Coronary artery (tissue), 2 donors: ENCODE measurements around the gene USP44.
"Not testable (repeated sequence)": the region's sequence is repeated elsewhere in the genome, so short reads cannot be mapped to it uniquely, and the experiment has no call there.

Source experiments
- DNase-seq: peaks from one replicate; pipeline ENCODE4 v3.0.0-alpha.2; 2017; ENCODE audit warnings: low spot score
- H3K27ac ChIP-seq, 2 donors: fragments of 200-600 bp; sonication (generic); one replicate each; pipeline ENCODE4 v1.5.1; 2016 to 2019
- H3K4me3 ChIP-seq: fragments of 200-600 bp; sonication (generic); 2 replicates; pipeline ENCODE4 v1.5.1; 2016; ENCODE audit warnings: mild to moderate bottlenecking, moderate library complexity
- CTCF ChIP-seq: fragments of 200-600 bp; sonication (generic); IDR thresholded peaks from one replicate; pipeline ENCODE4 v1.5.1; 2019; ENCODE audit warnings: antibody characterized with exemption

USP44 gene

GRCh38 chr12:95583933-95584332, 32.7 kb upstream of the USP44 start:
- TF ChIP-seq CTCF = no peak
- no peak for DNase-seq
- Histone ChIP-seq H3K27ac (no peak overlapping the region), H3K4me3 (no peak overlapping the region)

DNA sequence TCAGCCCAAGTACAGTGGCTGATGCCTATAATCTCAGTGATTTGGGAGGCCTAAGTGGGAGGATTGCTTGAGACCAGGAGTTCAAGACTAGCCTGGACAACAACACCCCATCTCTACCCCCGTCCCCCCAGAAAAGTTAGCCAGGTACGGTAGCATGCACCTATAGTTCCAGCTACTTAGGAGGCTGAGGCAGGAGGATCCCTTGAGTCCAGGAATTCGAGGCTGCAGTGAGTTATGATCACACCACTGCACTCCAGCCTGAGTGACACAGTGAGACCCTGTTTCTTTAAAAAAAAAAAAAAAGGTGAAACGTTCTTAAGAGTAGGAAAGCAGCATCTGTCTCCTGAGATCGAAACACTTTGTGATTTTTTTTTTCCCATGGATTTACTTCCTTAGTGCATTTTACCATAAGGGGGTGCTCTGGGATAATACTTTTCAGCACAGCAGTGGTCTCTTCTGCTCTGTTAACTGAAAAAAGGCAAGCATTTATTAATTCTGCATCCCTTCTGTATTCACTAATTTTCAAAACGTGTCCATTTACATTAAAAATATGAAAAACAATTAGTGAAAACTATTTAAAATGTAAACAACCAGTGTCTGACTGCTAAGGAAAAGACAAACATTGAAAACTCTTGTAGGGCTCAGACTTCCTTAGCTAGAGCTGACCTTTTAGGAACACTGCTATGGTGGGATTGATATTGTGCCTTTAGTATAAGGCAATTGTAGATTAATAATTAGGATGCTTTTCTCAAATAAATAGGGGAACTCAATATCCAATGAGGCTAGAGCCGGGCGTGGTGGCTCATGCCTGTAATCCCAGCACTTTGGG, 31.2 kb upstream of the USP44 start:
- no peak overlapping the region for H3K4me3 ChIP-seq
- no peak overlapping the region for H3K27ac ChIP-seq
- TF ChIP-seq CTCF = no peak
- no peak for DNase-seq

DNA sequence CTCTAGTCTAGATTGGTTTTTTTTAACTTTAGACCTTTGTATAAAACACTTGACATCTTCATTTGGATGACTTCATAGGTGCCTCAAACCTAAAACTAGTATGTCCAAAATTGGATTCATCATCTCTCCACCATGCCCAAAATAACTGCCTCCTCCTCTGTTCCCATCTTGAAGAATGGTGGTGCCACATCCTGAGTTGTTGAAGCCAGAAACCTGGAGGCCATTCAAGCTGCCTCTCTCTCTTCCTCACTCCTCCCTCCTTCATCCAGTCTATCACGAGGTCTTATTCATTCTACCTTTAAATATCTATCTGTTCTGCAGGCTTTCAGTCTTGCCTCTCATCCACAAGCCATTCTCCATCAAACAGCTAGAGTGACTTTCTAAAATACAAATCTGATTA, 26.5 kb upstream of the USP44 start:
- TF ChIP-seq CTCF = no peak
- Histone ChIP-seq H3K27ac (no peak overlapping the region), H3K4me3 (no peak overlapping the region)
- DNase-seq = no peak

GRCh38 chr12:95574799-95575452, 23.6 kb upstream of the USP44 start:
- TF ChIP-seq CTCF = peak; percentile 55
- DNase-seq = no peak
- Histone ChIP-seq H3K27ac (no peak overlapping the region), H3K4me3 (no peak overlapping the region)

- no peak for TF ChIP-seq CTCF
- no peak overlapping the region for H3K4me3 ChIP-seq
- H3K27ac ChIP-seq = no peak overlapping the region
- DNase-seq = no peak
Observed at GRCh38 chr12:95573951-95574576, 22.8 kb upstream of the USP44 start.

DNA sequence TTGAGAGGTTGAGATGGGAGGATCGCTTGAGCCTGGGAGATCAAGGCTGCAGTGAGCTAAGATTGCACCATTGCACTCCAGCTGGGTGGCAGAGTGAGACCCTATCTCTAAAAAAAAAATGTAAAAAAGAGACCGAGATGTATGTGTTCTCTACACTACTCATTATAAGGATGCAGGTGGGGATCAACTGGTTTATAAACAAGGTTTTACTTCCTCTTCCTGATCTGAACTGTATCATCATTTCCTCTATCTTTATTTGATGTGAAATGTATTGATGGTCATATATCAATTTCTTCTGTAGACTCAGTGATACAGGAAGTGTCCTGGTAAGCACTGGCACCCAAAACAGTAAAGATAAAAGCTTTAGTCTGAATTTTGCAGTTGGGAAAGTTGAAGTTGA, 20.1 kb upstream of the USP44 start:
- TF ChIP-seq CTCF = no peak
- Histone ChIP-seq H3K27ac (no peak overlapping the region), H3K4me3 (no peak overlapping the region)
- no peak for DNase-seq

DNA sequence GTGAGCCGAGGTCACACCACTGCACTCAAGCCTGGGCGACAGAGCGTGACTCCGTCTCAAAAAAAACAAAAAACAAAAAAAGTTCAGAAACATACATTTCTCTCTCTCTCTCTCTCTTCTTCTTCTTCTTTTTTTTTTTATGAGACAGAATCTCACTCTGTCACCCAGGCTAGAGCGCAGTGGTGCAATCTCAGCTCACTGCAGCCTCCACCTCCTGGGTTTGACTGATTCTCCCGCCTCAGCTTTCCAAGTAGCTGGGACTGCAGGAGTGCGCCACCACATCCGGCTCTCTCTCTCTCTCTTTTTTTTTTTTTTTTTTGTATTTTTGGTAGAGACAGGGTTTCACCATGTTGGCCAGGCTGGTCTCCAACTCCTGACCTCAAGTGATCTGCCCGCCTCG, 16.8 kb upstream of the USP44 start:
- not testable (repeated sequence) for H3K27ac ChIP-seq, DNase-seq, H3K4me3 ChIP-seq
